Activated CD4-positive, CD25-positive, alpha-beta regulatory T cell (primary cell): ENCODE data around the gene MED27.

Source experiments
- DNase-seq, 4 experiments: peaks; one replicate each; lab custom pipeline; 2025; lab: John Stamatoyannopoulos, UW

Gene MED27

DNA sequence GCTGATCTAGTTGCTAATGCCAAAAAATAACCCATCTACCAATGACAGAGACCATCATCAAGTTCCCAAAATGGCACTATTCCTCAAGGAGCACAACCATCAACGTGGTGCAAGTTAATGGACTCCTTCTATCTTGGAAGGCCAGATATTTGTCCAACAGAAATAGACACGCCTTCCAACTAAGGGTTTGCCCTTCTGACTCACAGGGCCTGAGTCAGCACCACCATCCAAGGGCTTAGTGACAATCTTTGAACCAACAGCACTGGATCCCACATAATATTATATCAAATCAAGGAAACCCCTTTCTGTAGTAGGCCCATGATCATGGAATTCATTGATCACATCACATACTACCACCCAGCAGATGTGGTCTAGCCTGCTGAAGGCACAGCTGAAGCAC lies 84.3 kb downstream of the MED27 start:
- no peak for DNase-seq

DNA sequence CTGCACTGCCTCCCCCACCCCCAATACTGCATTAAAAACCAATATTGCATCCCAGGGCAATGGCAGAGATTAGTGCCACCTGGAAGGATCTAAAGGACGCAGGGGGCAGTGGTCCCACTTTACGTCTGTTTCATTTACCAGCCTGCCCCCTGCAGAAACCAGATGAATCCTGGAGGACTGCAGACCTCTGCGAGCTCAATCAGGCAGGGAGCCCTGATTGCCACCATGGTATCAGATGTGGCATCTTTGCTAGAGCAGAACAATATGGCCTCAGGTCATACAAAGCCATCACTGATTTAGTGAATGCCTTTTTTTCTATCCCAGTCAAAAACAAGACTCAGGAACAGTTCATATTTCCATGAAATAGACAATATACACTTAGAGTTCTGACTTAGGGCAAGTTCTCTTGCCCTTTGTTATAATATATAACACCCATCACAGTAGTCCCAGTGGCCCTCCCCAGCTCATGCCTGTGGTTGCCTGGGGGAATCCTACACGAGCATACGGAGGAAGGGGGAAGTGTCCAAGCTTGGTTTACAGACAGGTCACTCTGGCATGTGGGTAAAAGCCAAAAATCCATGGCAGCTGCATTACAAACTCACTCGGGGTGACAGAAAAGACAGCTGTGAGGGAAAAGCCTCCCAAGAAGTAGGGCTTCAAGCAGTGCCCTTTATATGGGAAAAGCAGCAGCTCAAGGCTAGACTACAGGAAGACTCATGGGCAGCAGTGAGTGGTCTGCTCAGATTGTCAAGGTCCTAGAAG lies 85.1 kb downstream of the MED27 start:
- no peak for DNase-seq

DNA sequence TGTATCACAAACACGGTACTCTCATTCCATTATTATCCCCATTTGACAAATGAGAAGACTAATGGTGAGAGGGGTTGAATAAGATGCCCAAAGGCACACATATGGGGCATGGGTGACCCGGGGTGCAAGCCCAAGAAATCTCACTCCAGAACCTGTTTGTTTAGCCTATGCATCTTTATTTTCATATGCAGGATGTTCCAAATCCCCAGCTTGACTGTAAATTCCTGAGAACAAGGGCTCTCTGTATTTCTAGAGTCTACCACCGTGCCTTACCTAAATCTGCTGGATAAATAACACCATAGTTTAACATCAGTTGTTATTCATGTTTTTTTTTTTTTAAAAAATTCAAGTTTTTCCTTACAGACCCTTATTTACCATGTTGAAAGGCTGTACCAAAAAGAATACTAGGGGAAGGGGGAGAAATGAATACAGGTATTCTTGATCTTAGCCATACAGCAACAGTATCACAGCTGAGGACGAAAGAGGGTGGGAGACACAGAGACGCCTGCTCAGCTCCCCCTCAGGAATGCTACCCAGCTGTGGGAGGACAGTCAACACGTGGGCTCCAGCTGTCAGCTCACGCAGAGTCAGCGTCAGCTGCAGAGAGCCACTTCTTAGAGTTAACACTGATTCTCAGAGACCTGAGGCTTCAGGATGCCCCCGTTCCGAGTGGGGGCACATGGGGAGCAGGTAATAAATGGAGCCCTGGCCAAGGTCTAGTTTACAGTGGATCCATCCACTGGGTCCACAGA lies 86.6 kb downstream of the MED27 start:
- no peak for DNase-seq

DNA sequence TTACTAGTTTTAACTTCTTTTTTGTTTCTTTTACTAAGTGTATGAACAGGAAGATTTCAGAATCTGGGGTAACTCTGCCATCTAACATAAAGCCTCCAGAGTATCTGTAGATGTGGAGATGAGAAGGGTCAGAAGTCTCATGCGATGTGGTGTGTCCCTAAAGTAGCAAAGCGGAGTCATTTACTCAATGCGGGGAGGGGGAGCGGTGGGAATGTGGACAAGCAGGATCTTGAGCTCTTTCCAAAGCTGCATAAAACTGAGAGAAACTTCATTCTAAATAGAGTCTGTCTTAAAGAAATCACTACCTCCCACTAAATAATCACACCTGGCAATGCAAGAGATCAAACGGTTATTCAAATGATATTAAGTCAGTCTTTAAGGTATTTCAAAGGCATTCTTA lies 92.4 kb downstream of the MED27 start:
- DNase-seq: no peak

DNA sequence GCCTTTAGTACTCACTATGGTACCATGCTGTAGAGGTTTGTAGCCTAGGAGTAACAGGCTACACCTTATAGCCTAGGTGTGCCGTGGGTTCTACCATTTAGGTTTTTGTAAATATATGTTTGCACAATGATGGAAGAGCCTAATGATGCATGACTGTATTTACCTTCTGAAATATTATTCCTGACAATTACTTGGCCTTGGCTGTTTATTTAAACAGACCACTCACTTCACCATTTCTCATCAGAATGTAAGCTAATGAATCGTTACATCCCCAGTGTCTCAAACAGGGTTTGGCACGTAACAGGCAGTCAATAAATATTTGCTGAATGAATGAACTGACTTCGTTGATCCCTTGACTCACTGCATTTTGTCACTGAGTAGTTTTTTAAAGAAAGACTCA lies 93.1 kb downstream of the MED27 start:
- no peak for DNase-seq

DNA sequence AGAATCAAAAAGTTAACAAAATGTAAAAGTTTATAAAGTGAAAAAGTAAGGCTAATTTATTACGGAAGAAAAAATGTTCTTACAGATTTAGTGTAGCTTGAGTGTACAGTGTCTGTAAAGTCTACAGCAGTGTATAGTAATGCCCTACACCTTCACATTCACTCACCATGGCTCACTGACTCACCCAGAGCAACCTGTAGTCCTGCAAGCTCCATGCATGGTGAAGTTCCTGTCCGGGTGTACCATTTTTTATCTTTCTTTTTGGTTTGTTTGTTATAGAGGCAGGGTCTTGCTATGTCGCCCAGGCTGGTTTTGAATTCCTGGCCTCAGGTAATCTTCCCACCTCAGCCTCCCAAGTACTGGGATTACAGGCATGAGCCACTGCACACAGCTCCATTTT lies 93.6 kb downstream of the MED27 start:
- DNase-seq: no peak

DNA sequence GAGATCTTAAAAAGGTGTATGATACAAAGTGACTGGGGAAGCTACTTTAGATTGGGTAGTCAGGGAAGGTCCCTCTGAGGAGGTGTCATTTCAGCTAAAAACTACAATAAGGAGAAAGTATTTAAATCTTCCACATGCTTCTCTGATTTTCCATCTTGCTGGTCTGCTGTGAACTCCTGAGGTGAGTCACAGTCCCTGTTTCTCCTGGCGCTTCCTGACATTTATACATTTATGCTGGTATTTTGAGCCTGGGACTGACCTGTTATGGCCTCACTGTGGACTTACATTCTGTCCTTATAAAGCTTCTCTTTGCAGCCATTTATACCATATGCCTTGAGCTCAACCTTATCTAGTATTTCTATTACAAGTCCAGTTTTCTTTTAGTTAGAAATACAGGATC lies 95.1 kb downstream of the MED27 start:
- DNase-seq: no peak

DNA sequence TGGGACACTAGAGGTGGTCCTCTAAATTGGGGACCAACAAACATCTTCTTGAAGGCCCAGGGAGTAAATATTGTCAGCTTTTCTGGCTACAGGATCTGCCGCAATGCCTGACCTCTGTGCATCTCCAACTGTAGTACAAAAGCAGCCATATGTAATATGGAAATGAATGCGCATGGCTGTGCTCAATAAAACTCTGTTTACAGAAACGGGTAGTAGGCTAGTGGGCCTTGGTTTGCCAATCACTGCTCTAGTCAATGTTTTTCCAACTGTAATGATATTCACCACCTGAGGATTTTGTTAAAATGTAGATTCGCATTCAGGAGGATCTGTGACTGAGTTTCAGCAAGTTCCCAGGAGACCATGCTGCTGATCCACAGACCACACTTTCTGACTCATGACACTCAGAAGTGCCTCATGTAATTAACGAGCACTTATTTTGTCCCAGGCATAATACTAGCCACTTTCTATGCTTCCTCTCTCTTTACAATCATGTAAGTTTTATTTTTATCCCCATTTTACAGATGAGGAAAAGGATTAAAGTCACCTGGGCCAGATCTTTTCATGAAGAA lies 96.9 kb downstream of the MED27 start:
- DNase-seq: no peak

DNA sequence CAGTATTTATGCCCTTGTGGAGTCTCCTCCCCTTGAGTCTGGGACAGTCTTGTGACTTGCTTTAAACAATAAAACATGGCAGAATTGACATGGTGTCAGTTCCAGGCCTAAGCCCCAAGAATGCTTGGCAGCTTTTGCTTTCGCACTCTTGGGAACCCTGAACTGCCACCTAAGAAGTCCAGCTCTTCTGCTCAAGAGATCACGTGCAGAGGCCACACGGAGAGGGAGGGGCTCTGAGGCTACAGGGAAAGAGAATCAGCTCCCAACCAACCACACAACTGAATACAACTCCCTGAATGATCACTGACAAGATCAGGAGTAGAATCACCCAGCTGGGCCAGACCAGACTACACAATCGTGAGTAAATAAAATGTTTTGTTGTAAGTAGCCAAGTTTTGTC lies 97.6 kb downstream of the MED27 start:
- no peak for DNase-seq

DNA sequence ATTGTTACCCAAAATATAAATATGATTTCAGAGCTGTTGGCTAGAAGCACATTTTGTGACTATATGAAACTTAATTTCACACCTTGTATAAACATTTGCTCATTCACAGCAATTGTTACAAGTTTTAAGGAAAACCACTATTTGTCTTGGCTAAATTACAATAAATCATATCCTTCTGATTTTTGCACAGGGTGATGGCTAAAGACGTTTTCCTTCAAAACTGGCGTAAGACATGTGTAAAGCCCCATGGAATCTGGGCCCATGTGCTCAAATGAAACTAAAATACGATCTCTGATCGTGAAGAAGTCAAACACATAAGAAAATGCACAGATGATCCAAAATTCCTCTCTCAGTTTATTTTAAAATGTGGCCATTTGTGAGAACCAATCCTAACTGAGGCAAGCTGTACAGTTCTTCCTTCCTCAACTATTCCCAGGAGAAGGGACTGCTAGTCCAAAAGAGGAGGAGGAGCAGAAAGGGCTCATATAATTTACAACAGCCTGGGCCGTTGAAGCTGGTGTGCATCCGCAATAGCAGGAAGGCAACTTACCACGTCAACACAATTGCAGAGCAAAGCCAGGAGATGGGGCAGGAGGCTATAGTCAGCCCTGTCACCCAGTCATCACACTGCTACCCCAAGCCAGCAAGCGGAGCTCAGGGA lies 98.4 kb downstream of the MED27 start:
- no peak for DNase-seq

DNA sequence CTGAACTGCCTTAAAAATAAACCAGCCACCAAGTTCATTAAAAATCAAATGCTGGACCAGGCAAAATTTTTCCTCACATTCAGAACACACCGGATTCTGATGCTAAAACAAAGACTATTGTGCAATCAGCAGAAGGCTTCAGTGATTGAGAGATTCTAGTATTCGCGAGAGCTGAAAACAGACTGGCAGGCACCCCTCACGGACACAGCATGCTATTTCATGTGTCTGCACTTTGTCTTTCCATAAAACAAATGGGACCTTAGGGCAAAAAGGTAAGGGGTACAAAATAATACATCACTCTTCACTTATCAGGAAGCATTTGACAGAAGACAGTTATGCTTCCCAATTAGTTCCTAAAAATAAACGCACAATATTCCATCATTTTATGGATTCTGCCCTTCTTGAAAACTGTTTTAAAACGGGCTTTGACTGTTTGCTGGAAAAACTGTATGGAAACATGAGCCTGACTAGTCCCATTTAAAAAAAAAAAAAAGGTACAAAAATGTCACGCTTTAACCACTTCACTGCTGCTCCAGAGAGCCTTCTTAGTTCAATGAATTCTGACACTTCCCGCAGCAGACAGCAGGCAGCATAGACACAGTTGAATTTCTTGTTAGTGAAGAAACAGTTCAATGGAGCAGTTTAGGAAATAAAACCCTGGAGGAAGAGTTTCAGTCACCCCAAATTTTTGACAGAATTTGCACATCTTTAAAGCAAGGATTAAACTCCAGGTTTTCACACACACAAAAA lies 99.2 kb downstream of the MED27 start:
- no peak for DNase-seq

DNA sequence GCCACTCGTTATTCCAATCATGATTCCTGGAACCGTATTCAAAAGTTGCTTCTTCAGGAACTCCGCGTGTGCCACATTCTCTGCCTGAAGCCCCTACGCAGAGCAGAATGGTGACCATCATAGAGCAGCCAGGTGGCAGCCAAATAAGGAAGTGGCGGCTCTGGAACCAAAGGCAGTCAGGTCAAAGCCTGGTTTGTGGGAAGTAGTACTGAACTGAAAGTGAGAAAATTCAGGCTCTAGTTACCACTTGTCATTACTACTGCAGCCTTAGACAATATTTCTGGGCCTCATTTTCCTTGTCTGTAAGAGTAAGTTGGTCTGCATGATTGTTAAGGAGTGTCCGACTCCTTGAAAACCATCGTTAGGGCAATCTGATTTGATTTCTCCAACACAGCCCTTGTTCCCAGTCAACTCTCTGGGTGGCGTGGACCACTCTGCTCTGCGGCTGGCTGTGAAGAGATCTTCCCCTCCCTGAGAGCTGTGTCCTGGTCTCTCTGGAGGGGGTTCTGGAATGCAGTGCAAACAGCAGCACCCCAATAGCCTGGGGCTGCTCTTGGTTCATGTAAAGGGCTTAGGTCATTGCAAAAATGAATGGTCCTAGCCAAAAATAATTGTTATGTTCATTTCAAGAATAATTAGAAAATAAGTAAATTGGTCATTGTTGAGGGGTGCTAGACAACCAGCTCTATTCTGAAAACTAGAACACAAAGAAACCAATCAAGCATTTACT lies 102.4 kb downstream of the MED27 start:
- no peak for DNase-seq

DNA sequence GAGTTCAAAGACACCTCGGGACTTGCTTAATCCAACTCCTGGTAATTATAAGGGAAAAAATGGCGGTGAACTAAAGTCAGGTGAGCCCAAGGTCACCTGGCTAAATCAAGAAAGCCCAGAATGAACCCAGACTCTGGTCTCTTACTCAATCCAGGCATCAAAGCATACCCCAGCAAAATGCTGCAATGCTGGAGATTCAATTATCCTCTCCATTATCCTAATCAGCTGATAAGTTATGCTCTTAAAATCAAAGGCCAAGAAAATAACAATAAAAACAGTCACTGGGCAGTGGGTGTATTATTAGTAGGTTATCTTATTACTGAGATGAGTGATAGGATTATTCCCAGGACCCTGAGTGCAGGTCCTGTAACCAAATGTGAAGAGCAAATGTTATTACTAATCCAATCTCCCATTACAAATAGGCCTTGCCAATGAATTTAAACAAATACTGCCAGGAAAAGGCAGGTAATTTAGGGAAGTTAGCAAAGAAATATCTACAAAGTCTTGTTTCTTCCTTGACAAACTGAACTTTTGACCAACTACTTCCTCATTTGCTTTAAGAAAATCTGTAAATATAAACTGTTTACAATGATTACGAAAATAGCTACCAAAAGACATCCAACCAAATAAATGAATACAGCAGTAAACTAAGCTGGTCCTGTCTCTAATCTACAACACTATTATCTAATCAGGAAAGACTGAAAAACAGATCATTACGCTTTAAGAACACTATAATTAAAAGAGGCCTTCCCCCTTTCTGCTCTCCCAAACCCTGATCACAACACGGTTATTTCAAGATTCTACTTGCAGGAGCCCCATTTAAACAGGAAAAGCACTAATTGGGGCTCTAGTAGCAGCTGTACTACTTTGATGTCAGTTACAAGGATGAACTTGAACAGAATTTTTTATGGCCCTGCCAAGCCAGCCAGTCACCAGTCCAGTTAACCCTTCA lies 103.2 kb downstream of the MED27 start:
- DNase-seq: no peak

DNA sequence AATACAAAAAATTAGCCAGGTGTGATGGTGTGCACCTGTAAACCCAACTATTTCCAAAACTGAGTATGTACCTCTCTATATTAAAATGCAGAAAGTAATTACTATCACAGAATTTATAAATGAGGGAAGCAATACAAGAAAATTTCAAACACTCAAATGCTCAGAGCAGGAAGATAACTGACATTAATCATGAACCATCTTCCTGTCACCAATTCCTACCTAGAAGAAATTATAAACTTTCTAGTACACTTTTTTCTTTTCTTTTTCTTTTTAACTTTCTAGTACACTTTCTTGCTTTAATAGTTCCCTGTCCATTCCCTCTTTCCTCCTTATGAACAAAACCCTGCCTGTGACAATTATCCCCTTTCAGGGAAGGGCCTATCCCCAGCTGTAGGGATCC lies 106.8 kb downstream of the MED27 start:
- no peak for DNase-seq

DNA sequence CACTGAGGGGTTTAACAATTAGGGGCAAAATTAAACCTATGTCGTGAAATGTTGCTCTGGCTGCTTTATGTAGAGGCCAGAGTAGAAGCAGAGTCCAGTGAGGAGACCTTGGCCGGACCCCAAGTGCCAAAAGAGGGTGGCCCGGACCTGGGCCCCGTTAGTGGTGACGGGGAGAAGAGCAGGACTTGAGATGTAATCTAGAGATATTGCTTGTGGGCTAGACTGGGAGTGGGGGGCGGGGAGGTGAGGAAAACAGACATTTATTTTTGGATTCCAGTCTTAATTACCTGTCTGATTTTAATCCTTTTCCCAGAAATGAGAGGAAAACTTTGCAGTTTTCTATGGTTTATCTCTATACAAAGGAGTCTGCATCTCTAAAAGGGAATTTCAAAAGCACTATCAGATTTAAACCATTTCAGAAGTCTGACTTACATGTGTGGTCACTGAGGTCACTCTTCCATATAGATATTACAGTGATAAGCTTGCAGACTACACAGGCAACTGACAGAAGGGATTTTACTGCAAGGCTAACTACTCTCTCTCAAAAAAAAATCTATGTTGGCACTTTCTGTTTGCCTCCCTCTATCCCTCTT lies 108.1 kb downstream of the MED27 start:
- DNase-seq: no peak

DNA sequence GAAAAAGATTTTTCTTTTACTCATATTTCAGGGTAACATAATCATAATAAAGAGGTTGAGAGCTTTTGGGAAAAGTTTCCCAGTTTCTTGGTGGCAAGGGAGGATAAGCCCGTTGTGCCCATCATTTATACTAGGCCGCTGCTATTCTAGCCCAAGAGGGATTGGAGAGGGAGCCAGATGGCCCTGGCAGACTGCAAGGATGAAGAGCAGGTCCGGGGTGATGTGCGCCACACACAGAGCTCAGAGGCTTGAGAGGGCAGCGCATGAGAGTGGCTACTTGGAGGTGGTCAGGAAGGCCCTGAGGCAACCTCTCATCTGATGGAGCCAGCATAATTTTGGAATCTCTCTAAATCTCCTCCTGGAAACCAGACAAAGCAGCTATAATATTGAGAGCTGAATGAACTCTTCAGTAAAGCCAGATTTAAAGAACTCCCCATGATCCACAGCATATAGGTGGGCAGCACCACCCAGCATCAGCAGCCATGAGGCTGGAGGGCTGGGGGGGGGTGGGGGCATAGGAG lies 110.1 kb downstream of the MED27 start:
- no peak for DNase-seq

DNA sequence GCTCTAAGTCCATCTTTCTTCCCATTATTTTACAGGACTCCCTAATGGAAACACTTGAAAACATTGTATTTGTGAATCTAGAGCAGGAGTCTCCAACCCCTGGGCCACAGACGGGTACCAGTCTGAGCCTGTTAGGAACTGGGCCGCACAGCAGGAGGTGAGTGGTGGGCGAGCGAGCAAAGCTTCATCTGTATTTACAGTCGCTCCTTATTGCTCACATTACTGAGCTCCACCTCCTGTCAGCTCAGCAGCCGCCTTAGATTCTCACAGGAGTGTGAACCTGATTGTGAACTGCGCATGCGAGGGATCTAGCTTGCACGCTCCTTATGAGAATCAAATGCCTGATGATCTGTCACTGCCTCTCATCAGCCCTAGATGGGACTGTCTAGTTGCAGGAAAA lies 111.0 kb downstream of the MED27 start:
- DNase-seq: no peak

DNA sequence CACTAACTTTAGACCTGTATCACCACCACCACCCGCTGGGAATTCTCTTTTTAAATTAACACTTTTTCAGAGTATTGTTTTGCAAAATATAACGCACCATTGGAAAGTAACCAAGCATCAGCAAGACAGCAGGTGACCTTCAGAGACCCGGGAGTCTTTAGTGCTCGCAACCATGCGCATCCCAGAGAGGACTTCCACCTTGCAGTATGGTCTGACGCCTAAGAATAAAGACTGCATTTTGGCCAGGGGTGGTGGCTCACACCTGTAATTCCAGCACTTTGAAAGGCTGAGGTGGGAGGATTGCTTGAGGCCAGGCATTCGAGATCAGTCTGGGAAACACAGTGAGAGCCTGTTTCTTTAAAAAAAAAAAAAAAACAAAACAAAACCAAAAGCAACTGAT lies 113.8 kb downstream of the MED27 start:
- DNase-seq: no peak

DNA sequence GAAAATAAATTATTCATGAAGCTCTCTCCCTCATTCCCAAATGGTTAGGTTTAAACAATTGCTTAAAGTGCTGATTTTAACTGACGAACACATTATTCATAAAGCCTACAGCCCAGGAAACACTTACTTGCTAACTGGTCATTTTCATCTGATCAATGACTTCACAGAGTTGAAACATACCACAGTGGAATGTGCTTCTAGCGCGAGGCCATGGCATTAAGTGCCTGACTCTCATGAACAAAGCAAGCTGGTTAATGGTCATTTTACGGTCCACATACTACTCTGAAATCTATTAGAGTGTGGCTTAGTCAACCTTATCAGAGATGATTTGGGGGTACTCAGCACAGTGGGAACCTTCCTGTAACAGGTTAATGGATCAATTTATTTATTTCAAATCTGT lies 114.6 kb downstream of the MED27 start:
- no peak for DNase-seq
